Ovary (tissue), 9 donors: ENCODE data around the gene RHBDD3. TPM values are rescaled to one million over a fixed set of nuclear protein-coding genes. Genes with fewer than 3 reads are reported as not detected.

Experiments
- DNase-seq, 5 donors: peaks; one replicate each; pipeline ENCODE4 v3.0.0-alpha.2; 2019 to 2020
- H3K27ac ChIP-seq, 2 donors: fragments of 200-600 bp; one replicate each; pipeline versions ENCODE4 v1.5.1 to v1.8.0; 2019 to 2022
- H3K27me3 ChIP-seq: fragments of 200-600 bp; one replicate; pipeline ENCODE4 v1.8.0; 2022
- H3K36me3 ChIP-seq: fragments of 200-600 bp; sonication (generic); one replicate; pipeline ENCODE4 v1.5.1; 2019
- H3K4me1 ChIP-seq: one replicate; pipeline ENCODE4 v1.8.1; 2013; ENCODE audit warnings: mild to moderate bottlenecking, moderate library complexity; ENCODE audit not compliant: insufficient read depth
- H3K4me3 ChIP-seq: fragments of 200-600 bp; sonication (generic); one replicate; pipeline ENCODE4 v1.5.1; 2017
- H3K9me3 ChIP-seq, 2 donors: fragments of 200-600 bp in 1 of 2; sonication (generic) in 1 of 2; one replicate each; pipeline versions ENCODE4 v1.5.1 to v1.8.1; 2013 to 2019; ENCODE audit warnings: mild to moderate bottlenecking in 1 of 2, moderate library complexity in 1 of 2
- EP300 ChIP-seq: sonication (generic); formaldehyde crosslinking; IDR thresholded peaks from one replicate; pipeline ENCODE4 v1.6.1; 2017; ENCODE audit warnings: antibody characterized with exemption
- POLR2A ChIP-seq: fragments of 450-650 bp; IDR thresholded peaks from one replicate; pipeline ENCODE4 v1.6.1; 2017; ENCODE audit warnings: antibody characterized with exemption, mild to moderate bottlenecking, moderate library complexity
- WGBS, 3 donors: extraction: QIAGEN DNeasy Blood & Tissue Kit in 1 of 3; methylation state at CpG; one replicate each; pipeline versions ENCODE4 v1.1.5 to v1.1.7; 2013 to 2017; 5-methylcytosine and 5-hydroxymethylcytosine counted together
- intact Hi-C, 4 donors: fragments of 100-400 bp; cut with DNase I; formaldehyde crosslinking; loops; one replicate each; pipeline versions ENCODE4 v1.11.0 to v1.15.1; 2022 to 2023
- polyA plus RNA-seq, 2 donors: library from polyadenylated mRNA; stranded (reverse); fragments of 200-250 nt in 1 of 2; fragments of 350-450 nt in 1 of 2; fragmentation: Illumina TruSeq in 1 of 2; extraction: RNeasy Lipid Tissue Mini Kit (QIAGEN cat#74804) in 1 of 2; gene quantifications; one replicate each; pipeline ENCODE4 v1.2.3, GENCODE V29; 2013 to 2014
- total RNA-seq, 7 donors: library from RNA; depleted of rRNA in 2 of 7; stranded (reverse); fragments of >200 nt in 2 of 7; fragmentation: NEBNext Ultra II Directional in 3 of 7; extraction: Animal tissue kit (Norgen Biotek cat#: 25700) in 3 of 7; gene quantifications; one replicate each; pipeline versions ENCODE4 v1.1.0 to v1.2.4, GENCODE V29; 2016 to 2023
- TF ChIP-seq, protein P1 (sequence below), 3 donors: fragments of 450-650 bp in 2 of 3; fragments of 200-600 bp in 1 of 3; IDR thresholded peaks; one replicate each; pipeline versions ENCODE4 v1.5.1 to v1.8.0; 2016 to 2022; ENCODE audit warnings: antibody characterized with exemption in 3 of 3, mild to moderate bottlenecking in 1 of 3
- donor health status: DM: no; HTN: no; CAD: no; lungs with moderate emphysema.
- donor health status: DM: no; HTN: no; CAD: no.
- donor health status: Bipolar disorder and iron deficiency.
- donor health status: DM: yes; HTN: yes; CAD: no.
- donor health status: DM: no; HTN: no; CAD: no.
- donor health status: DM: yes; HTN: yes; CAD: no.

Gene RHBDD3
- total and polyA plus RNA-seq, 9 donors: 4.2 to 26.8 (median 19.4) TPM

DNA sequence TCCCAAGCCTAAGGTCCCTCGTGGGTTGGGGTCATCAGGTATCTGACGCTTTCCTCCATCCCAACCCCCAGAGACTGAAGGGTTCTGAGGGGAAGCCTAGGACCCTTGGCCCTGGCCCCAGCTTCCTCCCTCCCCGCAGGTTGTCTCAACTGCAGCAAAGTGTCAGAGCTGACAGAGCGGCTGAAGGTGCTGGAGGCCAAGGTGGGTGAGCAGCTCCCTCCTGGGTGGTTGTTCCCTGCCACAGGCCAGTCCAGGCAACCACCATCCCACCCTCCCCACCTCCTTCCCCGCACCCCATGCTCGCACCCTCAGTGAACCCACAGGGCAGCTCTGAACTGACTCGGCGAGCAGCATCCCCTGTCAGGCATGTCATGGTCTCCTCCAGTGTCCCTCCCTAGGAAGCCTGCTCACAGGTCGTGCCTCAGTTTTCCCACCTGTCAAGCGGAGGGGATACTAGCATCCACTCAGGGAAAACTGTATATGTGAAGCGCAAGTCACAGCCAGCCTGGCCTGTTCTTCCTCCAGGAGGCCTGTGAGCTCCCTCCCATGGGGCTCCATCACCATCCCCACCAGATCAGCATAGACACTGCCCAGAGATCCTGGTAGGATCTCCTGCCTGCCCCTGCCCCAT is 41.3 kb downstream of the RHBDD3 start:
- no peaks in the 10 kb centered on the region for H3K27me3 ChIP-seq
- DNase-seq: no peak
- H3K4me3 ChIP-seq: no peak overlapping the region
- no peaks in the 10 kb centered on the region for H3K36me3 ChIP-seq
- TF ChIP-seq POLR2A (no peak), EP300 (no peak)
- TF ChIP-seq, protein P1, sequence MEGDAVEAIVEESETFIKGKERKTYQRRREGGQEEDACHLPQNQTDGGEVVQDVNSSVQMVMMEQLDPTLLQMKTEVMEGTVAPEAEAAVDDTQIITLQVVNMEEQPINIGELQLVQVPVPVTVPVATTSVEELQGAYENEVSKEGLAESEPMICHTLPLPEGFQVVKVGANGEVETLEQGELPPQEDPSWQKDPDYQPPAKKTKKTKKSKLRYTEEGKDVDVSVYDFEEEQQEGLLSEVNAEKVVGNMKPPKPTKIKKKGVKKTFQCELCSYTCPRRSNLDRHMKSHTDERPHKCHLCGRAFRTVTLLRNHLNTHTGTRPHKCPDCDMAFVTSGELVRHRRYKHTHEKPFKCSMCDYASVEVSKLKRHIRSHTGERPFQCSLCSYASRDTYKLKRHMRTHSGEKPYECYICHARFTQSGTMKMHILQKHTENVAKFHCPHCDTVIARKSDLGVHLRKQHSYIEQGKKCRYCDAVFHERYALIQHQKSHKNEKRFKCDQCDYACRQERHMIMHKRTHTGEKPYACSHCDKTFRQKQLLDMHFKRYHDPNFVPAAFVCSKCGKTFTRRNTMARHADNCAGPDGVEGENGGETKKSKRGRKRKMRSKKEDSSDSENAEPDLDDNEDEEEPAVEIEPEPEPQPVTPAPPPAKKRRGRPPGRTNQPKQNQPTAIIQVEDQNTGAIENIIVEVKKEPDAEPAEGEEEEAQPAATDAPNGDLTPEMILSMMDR (IDR thresholded peaks at IDR 0.05): no peak
- WGBS, 3 donors: 91 to 94% (median 93%) methylated on average over 11 of the region's 11 CpGs
- no peaks in the 10 kb centered on the region for H3K9me3 ChIP-seq
- peaks cover 3% of the 10 kb centered on the region for H3K4me1 ChIP-seq
- intact Hi-C loops: no loop called here
- no peak overlapping the region for H3K27ac ChIP-seq

DNA sequence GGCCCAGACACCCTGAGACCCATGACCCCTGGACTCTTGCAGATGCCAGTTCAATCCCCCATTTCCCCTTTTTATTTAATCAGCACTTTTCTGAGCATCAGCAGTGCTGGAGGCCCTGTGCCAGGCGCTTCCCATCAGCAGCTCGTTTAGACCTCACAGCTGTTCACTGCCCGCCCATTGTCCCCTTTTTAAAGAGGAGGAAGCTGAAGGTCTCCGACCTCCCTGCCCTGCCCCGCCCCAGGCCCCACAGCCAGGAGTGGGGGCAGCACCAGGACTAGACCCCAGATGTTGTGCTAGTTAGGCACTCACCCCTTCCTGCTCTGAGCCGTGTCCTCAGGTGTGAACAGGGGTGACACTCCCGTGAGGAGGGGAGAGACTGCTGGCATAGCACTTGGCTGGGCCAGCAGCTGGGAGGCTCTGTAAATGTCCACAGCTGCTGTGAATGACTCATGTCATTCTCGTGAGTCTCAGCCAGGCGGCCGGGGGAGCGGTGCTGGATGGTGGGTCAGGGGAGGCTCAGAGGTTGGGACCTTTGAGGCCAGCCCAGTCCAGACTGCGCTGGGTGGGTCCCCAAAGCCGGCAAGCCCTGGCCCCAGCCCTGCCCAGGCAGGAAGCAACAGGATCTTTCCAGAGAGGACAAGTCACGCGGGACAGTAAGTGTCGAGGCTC is 42.2 kb downstream of the RHBDD3 start:
- intact Hi-C loops: no loop called here
- no peak for TF ChIP-seq EP300
- TF ChIP-seq, protein P1 (IDR thresholded peaks at IDR 0.05): no peak
- no peak for TF ChIP-seq POLR2A
- 43 to 51% (median 49%) methylated on average over 16 of the region's 16 CpGs for WGBS, 3 donors

DNA sequence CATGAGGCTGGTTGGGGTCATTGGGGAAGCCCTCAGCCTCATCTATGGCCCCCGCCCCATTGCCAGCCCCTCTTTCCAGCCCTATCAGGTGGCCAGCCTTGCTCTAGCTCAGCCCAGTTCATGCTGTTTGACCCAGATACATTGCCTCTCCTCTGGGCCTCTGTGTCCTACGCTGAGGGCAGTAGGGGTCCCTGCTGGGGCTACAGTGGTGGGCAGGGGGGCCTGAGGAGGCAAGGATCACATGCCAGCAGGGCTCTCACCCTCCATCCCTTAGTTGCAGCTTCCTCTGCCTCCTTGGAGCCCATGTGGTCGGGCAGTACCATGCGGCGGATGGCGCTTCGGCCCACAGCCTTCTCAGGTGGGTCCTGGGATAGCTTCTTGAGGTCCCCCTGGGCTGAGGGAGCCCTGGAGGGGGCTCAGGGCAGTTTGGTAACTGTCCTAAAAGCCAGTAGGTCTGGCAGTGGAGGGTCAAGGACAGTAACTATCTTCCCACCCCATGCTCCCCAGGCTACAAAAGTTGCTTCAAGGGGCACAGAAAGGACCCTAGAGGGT is 42.8 kb downstream of the RHBDD3 start:
- DNase-seq: no peak
- TF ChIP-seq, protein P1 (IDR thresholded peaks at IDR 0.05): no peak
- no peak for TF ChIP-seq POLR2A
- TF ChIP-seq EP300: no peak
- H3K27me3 ChIP-seq: no peaks in the 10 kb centered on the region
- H3K36me3 ChIP-seq: no peaks in the 10 kb centered on the region
- 80 to 93% (median 92%) methylated on average over 1 to 7 of the region's 7 CpGs for WGBS, 3 donors
- H3K4me1 ChIP-seq: peaks cover 3% of the 10 kb centered on the region
- no peak overlapping the region for H3K4me3 ChIP-seq
- H3K9me3 ChIP-seq: no peaks in the 10 kb centered on the region
- intact Hi-C loops: no loop called here
- H3K27ac ChIP-seq: no peak overlapping the region

More for the DNA sequence above, 42.2 kb downstream of the RHBDD3 start:
- Histone ChIP-seq H3K27me3 (no peaks in the 10 kb centered on the region), H3K27ac (no peak overlapping the region), H3K36me3 (no peaks in the 10 kb centered on the region), H3K9me3 (no peaks in the 10 kb centered on the region), H3K4me1 (peaks cover 3% of the 10 kb centered on the region), H3K4me3 (no peak overlapping the region)
- peak in 3 of 5 donors; percentile 52 to 75 (median 53) for DNase-seq

DNA sequence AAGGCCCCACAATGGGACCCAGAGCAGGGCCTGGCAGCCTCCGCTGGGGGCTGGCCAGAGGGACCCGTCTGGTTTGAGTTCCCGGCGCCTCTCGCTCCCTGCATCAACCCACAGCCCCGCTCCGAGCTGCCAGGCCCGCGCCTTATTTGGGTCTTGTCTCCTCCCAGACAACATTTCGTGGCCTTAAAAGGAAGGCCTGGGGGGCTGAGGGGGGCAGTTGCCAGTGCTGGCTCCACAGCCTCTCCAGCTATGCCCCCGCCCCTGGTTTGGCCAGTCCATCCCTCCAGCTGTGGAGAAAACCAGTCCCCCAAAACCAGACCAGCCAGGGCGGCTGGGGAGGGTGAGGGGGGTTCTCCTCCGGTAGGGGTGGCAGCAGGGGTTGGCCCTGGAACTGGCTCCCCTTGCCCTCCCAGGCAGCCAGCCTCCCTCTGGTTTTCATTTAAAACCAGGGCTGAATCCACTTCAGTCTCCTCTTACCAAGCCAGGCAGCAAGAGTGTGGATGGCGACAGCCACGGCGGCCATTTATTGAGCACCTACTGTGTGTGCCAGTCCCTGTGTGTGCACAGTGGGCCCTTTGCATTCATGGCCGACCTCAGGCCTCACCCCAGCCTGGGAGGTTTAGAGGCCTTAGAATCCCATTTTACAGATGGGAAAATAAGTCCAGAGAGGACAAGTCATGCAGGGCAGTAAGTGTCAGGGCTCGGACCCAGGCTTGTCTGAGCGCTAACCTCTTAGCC is 43.5 kb downstream of the RHBDD3 start:
- DNase-seq: peak in 1 of 5 donors; percentile 61
- no peak overlapping the region for H3K4me3 ChIP-seq
- H3K9me3 ChIP-seq: no peaks in the 10 kb centered on the region
- 47 to 77% (median 57%) methylated on average over 19 of the region's 19 CpGs for WGBS, 3 donors
- intact Hi-C loops: no loop called here
- H3K27me3 ChIP-seq: no peaks in the 10 kb centered on the region
- no peaks in the 10 kb centered on the region for H3K36me3 ChIP-seq
- H3K4me1 ChIP-seq: peaks cover 3% of the 10 kb centered on the region
- TF ChIP-seq POLR2A (no peak), EP300 (no peak)
- TF ChIP-seq, protein P1 (IDR thresholded peaks at IDR 0.05): no peak
- no peak overlapping the region for H3K27ac ChIP-seq
